Measurements from ENCODE around the gene SH2D4B.

DNA sequence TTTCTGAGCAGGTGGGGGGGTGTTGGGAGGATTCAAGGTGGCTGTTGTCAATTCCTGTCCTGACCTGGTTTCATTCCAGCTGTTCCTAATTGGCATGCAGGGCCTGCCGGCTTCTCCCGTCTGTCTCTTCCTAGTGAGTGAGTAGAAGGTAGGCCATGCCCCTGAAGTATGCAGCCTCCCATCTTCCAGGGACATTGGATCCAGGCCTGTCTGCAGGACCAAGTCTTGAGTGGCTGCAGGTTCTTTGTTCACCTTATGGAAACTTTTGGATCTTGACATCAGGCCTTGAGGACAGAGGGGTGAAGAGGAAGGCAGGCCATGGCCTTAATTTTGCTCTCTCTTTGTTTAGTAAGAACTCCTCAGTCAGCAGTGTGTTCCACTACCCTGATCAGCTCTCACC, 131.8 kb downstream of the SH2D4B start:
- TF ChIP-seq CTCF (conservative IDR thresholded peaks at IDR 0.05) (no peak), EZH2 (IDR thresholded peaks at IDR 0.05; ENCODE audit: low read depth) (no peak)

Data from PC-9 (cell line).